ENCODE results near the gene CLMN.

The CLMN gene

DNA sequence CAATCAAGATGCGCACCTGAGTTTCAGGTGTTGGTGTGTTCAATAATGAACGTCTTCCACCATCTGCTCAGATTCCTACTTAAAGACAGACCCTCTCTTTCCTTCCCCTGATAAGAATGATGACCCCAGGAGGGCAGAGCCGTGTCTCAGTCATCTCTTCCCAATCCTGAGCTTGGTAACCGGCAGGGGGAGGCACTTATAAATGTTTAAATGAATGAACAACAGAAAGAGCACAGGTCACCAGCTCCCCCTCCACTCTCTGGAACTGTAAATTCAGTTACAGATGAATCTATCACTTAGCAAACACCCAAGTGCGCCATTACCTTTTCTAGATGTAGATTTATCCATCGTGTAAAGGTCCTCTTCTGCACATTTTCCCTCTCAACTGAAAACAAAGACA, 90.0 kb downstream of the CLMN start:
- no peak overlapping the region for H3K4me3 ChIP-seq (ENCODE audit: low read depth, low read length)
- TF ChIP-seq, protein P1, sequence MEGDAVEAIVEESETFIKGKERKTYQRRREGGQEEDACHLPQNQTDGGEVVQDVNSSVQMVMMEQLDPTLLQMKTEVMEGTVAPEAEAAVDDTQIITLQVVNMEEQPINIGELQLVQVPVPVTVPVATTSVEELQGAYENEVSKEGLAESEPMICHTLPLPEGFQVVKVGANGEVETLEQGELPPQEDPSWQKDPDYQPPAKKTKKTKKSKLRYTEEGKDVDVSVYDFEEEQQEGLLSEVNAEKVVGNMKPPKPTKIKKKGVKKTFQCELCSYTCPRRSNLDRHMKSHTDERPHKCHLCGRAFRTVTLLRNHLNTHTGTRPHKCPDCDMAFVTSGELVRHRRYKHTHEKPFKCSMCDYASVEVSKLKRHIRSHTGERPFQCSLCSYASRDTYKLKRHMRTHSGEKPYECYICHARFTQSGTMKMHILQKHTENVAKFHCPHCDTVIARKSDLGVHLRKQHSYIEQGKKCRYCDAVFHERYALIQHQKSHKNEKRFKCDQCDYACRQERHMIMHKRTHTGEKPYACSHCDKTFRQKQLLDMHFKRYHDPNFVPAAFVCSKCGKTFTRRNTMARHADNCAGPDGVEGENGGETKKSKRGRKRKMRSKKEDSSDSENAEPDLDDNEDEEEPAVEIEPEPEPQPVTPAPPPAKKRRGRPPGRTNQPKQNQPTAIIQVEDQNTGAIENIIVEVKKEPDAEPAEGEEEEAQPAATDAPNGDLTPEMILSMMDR (IDR thresholded peaks at IDR 0.05; ENCODE audit: low read depth, low read length) = no peak
- no peak for DNase-seq (ENCODE audit: low read depth, low spot score)
- in situ Hi-C loops (cut with HindIII; ENCODE audit: low sequenced_read_pairs) = no loop called here

DNA sequence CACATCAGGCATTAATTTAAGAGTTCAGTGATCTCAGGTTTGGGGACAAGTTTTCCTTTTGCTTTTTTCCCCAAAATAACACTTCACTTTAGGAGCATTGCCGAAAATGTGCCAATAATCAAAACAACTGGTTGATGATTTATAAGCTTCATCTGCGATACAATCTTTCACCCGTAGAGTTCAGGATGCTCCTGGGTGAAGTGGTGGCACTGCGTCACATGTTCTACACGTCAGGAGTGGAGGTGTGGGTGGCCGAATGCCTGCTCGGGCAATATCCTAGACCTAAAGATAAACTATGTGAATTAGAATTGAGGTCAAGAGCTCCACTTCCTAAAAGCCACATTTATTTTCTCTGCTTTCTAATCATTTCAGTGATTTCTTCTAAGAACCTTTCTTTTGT, 91.5 kb downstream of the CLMN start:
- no peak overlapping the region for H3K4me3 ChIP-seq (ENCODE audit: low read depth, low read length)
- in situ Hi-C loops (cut with HindIII; ENCODE audit: low sequenced_read_pairs) = no loop called here
- no peak for DNase-seq (ENCODE audit: low read depth, low spot score)
- TF ChIP-seq, protein P1 (IDR thresholded peaks at IDR 0.05; ENCODE audit: low read depth, low read length) = no peak

DNA sequence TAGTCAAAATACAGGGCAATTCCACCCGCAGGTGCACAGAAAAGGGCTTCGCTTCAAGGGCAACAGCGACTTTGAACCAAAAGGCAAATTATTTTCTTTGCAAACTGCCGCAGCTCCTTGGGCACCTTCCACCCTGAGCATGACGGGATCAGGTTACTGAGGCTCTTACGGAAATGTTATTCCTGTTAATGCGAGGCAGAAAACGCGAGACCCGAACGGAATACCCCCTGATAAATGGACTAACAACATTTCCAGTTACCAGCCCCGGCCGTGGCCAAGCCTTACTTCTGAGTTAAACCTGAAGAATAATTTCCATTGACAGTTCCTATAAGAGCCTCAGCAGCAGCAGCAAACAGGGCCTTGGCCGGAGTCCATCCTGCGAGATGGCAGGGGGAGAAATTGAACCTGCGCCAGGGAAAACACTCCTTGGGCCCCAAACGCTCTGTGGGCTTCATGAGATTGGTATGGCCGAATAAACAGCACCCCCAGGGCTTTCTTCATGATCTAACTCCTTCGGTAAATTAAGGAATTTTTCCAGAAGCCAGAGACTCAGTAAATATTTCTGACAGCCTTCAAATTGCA, 92.3 kb downstream of the CLMN start:
- TF ChIP-seq, protein P1 (IDR thresholded peaks at IDR 0.05; ENCODE audit: low read depth, low read length) = no peak
- DNase-seq (ENCODE audit: low read depth, low spot score) = peak; percentile 85
- no peak overlapping the region for H3K4me3 ChIP-seq (ENCODE audit: low read depth, low read length)
- in situ Hi-C loops (cut with HindIII; ENCODE audit: low sequenced_read_pairs) = no loop called here

DNA sequence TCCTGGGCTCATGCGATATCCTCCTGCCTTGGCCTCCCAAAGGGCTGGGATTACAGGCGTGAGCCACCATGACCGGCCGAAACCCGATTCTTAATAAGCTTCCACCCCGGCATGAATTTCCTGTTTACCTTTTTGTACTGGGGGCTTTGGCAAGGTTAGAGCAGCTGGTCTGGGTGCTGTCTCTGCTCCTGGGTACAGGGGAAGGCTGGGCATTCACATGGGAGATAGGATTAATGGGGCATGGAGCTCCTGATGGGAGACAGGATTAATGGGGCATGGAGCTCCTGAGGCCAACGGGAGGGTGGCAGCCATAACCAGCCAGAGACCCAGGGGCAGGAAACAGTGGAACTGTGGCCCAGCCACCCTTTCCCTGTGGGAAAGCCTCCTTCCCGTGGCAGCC, 92.9 kb downstream of the CLMN start:
- in situ Hi-C loops (cut with HindIII; ENCODE audit: low sequenced_read_pairs) = no loop called here
- no peak overlapping the region for H3K4me3 ChIP-seq (ENCODE audit: low read depth, low read length)
- TF ChIP-seq, protein P1 (IDR thresholded peaks at IDR 0.05; ENCODE audit: low read depth, low read length) = no peak
- no peak for DNase-seq (ENCODE audit: low read depth, low spot score)

DNA sequence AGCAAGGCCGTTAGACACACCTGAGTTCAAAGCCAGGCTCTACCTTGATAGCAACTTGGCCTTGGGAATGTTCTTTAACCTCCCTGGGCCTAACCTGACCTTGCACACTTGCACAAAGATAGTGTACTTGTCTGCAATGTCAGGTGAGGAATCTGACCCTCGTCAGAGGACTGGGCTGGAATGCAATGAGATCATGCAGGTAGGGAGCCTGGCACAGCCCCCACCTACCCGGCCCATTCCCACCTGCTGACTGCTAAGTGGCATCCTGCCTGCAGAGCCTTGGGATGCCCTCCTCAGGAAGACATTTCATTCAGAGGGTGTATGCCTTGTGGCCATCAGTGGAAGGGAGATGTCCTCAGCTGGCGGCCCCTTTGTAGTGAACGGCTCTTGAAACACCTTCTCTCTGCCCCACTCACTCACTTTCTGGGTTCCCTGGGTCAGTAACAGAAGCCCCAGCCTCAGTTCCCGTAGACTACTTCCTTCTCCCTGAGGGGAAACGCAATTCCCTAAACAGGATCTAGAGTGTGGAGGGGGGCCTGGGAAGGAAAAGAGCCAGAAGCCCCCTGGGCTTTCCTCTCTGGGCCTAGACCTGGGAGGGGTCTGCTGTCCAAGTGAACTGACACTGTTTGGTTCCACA, 94.3 kb downstream of the CLMN start:
- no peak overlapping the region for H3K4me3 ChIP-seq (ENCODE audit: low read depth, low read length)
- no peak for DNase-seq (ENCODE audit: low read depth, low spot score)
- in situ Hi-C loops (cut with HindIII; ENCODE audit: low sequenced_read_pairs) = no loop called here
- TF ChIP-seq, protein P1 (IDR thresholded peaks at IDR 0.05; ENCODE audit: low read depth, low read length) = no peak

DNA sequence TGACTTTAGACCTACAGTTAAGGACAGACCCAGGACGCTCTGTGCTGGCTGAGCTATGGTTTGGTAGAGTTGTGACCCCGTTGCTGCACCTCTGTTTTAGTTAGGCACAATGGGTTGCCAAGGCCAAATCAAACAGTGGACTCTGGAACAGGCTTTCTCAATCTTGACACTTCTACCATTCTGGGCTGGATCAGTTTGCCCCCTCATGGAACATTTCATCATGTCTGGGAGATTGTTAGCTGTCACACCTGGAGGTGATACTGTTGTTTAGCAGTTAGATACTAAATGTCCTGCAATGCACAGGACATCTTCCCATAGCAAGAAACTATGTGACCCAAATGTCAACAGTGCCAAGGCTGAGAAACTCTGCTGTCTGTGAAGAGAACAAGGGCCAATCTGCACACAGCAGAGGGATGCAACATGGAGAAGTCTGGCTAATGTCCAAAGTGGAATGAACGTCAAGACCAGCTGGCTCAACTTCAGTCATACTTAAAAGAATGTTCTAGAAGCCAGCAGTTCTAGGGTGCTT, 96.8 kb downstream of the CLMN start:
- in situ Hi-C loops (cut with HindIII; ENCODE audit: low sequenced_read_pairs) = no loop called here
- TF ChIP-seq, protein P1 (IDR thresholded peaks at IDR 0.05; ENCODE audit: low read depth, low read length) = no peak
- DNase-seq (ENCODE audit: low read depth, low spot score) = peak; percentile 75
- no peak overlapping the region for H3K4me3 ChIP-seq (ENCODE audit: low read depth, low read length)

All from astrocyte of the spinal cord (primary cell).